GM23338 (cell line): ENCODE data around the gene RABL6. TPM values are rescaled to one million over a fixed set of nuclear protein-coding genes. Genes with fewer than 3 reads are reported as not detected.

Source experiments
- ATAC-seq: fragments of 200-7000 bp; cut with Tn5 transposase; 3 replicates; pipeline ENCODE4 v1.9.1; 2020
- DNase-seq: peaks from one replicate; pipeline ENCODE4 v3.0.0-alpha.2; 2015; ENCODE audit warnings: low spot score
- H2AFZ ChIP-seq: fragments of 200-600 bp; sonication (generic); 2 replicates; pipeline ENCODE4 v1.8.0; 2016; ENCODE audit warnings: antibody characterized with exemption, mild to moderate bottlenecking, moderate library complexity
- H3F3A ChIP-seq: fragments of 200-600 bp; sonication (generic); replicated peaks from 2 replicates; pipeline ENCODE4 v1.8.0; 2017; ENCODE audit warnings: antibody characterized with exemption, mixed run types, low read depth
- H3K27ac ChIP-seq: fragments of 200-600 bp; sonication (generic); 2 replicates; pipeline ENCODE4 v1.6.1; 2016; ENCODE audit warnings: low read depth
- H3K27me3 ChIP-seq: fragments of 200-600 bp; sonication (generic); 2 replicates; pipeline ENCODE4 v1.8.0; 2016; ENCODE audit warnings: mild to moderate bottlenecking, mixed run types, moderate library complexity; ENCODE audit not compliant: insufficient read depth
- H3K36me3 ChIP-seq: fragments of 200-600 bp; sonication (generic); 2 replicates; pipeline ENCODE4 v1.8.0; 2016; ENCODE audit warnings: mild to moderate bottlenecking; ENCODE audit not compliant: insufficient read depth
- H3K4me1 ChIP-seq: fragments of 200-600 bp; sonication (generic); 2 replicates; pipeline ENCODE4 v1.8.0; 2016; ENCODE audit warnings: mild to moderate bottlenecking, moderate library complexity; ENCODE audit not compliant: insufficient read depth
- H3K4me2 ChIP-seq: fragments of 200-600 bp; sonication (generic); 2 replicates; pipeline ENCODE4 v1.7.1; 2017; ENCODE audit warnings: mixed run types
- H3K4me3 ChIP-seq: fragments of 200-600 bp; sonication (generic); 2 replicates; pipeline ENCODE4 v1.6.1; 2016; ENCODE audit warnings: mixed run types
- H3K79me2 ChIP-seq: fragments of 200-600 bp; sonication (generic); replicated peaks from 2 replicates; pipeline ENCODE4 v1.8.0; 2017; ENCODE audit warnings: mild to moderate bottlenecking; ENCODE audit not compliant: insufficient read depth
- H3K9me2 ChIP-seq: fragments of 200-600 bp; sonication (generic); 2 replicates; pipeline ENCODE4 v1.8.0; 2017; ENCODE audit not compliant: insufficient read depth
- H4K20me1 ChIP-seq: fragments of 200-600 bp; sonication (generic); replicated peaks from 2 replicates; pipeline ENCODE4 v1.8.0; 2017; ENCODE audit warnings: mild to moderate bottlenecking; ENCODE audit not compliant: insufficient read depth
- H3K27ac Mint-ChIP-seq: 2 replicates; pipeline ENCODE4 v1.8.0; 2020; ENCODE audit warnings: inconsistent platforms, mild to moderate bottlenecking, moderate library complexity, mixed read lengths
- H3K27me3 Mint-ChIP-seq: 3 replicates; pipeline ENCODE4 v1.8.0; 2022; ENCODE audit warnings: low read depth, mild to moderate bottlenecking, moderate library complexity, mixed read lengths, inconsistent platforms; ENCODE audit not compliant: insufficient read depth, poor library complexity
- H3K36me3 Mint-ChIP-seq: 3 replicates; pipeline ENCODE4 v1.8.0; 2021; ENCODE audit warnings: low read depth, mild to moderate bottlenecking, inconsistent platforms, moderate library complexity, mixed read lengths
- H3K4me1 Mint-ChIP-seq: 3 replicates; pipeline ENCODE4 v1.8.0; 2020; ENCODE audit warnings: mild to moderate bottlenecking, inconsistent platforms, mixed read lengths
- H3K4me3 Mint-ChIP-seq: 3 replicates; pipeline ENCODE4 v1.8.0; 2021; ENCODE audit warnings: moderate library complexity, mild to moderate bottlenecking, inconsistent platforms, mixed read lengths
- H3K9me3 Mint-ChIP-seq: 3 replicates; pipeline ENCODE4 v1.8.0; 2020; ENCODE audit warnings: moderate library complexity, mild to moderate bottlenecking, inconsistent platforms, mixed read lengths
- CREB1 ChIP-seq: fragments of 250-450 bp; sonication (Bioruptor Pico); IDR thresholded peaks from 2 replicates; pipeline ENCODE4 v1.5.0; 2020; ENCODE audit warnings: low read depth, mild to moderate bottlenecking, moderate library complexity
- CTCF ChIP-seq, 2 experiments: fragments of 200-600 bp in 1 of 2; sonication (generic) in 1 of 2; conservative IDR thresholded peaks; 2 replicates each; pipeline versions ENCODE4 v1.5.1 to v1.6.1; 2016 to 2017; ENCODE audit warnings: antibody characterized with exemption in 2 of 2, low read depth in 2 of 2, mild to moderate bottlenecking in 2 of 2, moderate library complexity in 1 of 2
- ETS1 ChIP-seq: IDR thresholded peaks from 2 replicates; pipeline ENCODE4 v1.6.1; 2016; ENCODE audit warnings: antibody characterized with exemption
- EZH2 ChIP-seq: fragments of 200-600 bp; sonication (generic); IDR thresholded peaks from one replicate; pipeline ENCODE4 v1.8.0; 2017; ENCODE audit warnings: antibody characterized with exemption, mild to moderate bottlenecking, low read depth; ENCODE audit not compliant: unreplicated experiment
- EZH2phosphoT487 ChIP-seq: fragments of 200-600 bp; sonication (generic); IDR thresholded peaks from one replicate; pipeline ENCODE4 v1.8.1; 2018; ENCODE audit warnings: antibody characterized with exemption; ENCODE audit not compliant: unreplicated experiment
- JUNB ChIP-seq: IDR thresholded peaks from one replicate; pipeline ENCODE4 v1.6.1; 2016; ENCODE audit warnings: antibody characterized with exemption; ENCODE audit not compliant: unreplicated experiment
- STAT1 ChIP-seq: IDR thresholded peaks from one replicate; pipeline ENCODE4 v1.6.1; 2016; ENCODE audit warnings: antibody characterized with exemption; ENCODE audit not compliant: unreplicated experiment
- ZNF331 ChIP-seq: fragments of 250-450 bp; sonication (Bioruptor Pico); IDR thresholded peaks from 2 replicates; pipeline ENCODE4 v1.5.0; 2020; ENCODE audit warnings: low read depth, mild to moderate bottlenecking, moderate library complexity
- polyA plus RNA-seq: library from polyadenylated mRNA; unstranded; fragments of >200 nt; fragmentation: Nextera tagmentation; extraction: Ambion mirVana; gene quantifications from 2 replicates; pipeline ENCODE4 v1.2.1, GENCODE V29; 2016
- total RNA-seq: library from RNA; depleted of rRNA; stranded (reverse); fragments of >200 nt; shearing (Covaris generic); gene quantifications from 2 replicates; pipeline ENCODE4 v1.2.3, GENCODE V29; 2014
- TF ChIP-seq, protein P1 (sequence below): IDR thresholded peaks from one replicate; pipeline ENCODE4 v1.6.1; 2018; ENCODE audit warnings: antibody characterized with exemption; ENCODE audit not compliant: unreplicated experiment

RABL6 gene
- total and polyA plus RNA-seq, 2 experiments from 2014 or later, result 59.1 to 127 TPM

DNA sequence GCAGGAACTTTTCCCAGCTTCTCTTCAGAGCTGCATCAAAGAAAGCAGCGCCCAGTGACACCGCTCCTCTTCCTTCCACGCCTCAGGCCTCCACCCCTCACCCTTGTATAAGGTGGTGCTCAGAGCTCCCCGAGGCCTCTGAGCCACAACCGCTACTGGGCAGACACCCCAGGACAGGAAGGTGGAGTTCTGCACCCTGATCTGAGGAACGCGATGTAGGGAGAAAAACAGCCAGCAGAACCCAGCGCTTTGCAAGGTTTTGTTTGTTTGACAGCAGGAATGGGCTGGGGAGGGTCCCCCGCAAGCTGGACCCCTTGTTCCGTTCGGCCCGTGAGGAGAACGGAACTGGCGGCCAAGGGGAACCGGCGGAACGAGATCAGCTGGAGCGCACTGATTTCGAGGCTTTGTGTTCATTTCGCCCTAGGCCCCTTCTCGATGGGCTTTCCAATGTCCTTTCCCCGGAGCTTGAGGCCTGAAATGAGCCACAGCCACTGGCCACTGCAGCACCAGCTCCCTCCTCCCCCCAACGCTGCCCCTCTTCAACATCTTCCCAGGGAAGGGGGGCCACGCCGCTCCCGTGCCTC, 54.2 kb downstream of the RABL6 start:
- Mint-ChIP-seq H3K27me3 (peaks cover 5% of the 10 kb centered on the region), H3K4me3 (no peak overlapping the region), H3K36me3 (peaks cover 42% of the 10 kb centered on the region), H3K9me3 (peaks cover 2% of the 10 kb centered on the region; the same call in 2 of the 3 replicates), H3K27ac (no peak overlapping the region), H3K4me1 (peaks cover 5% of the 10 kb centered on the region)
- Histone ChIP-seq H4K20me1 (peaks cover 20% of the 10 kb centered on the region), H3K27ac (no peak overlapping the region), H3K4me1 (peaks cover 3% of the 10 kb centered on the region; the same call in 1 of the 2 replicates), H2AFZ (no peak overlapping the region), H3F3A (0 out of 2 replicates have a peak, but pooled peaks cover 2% of the 10 kb centered on the region), H3K27me3 (no peaks in the 10 kb centered on the region), H3K4me3 (no peak overlapping the region), H3K36me3 (peaks cover 13% of the 10 kb centered on the region), H3K9me2 (peaks cover under 1% of the 10 kb centered on the region; the same call in 1 of the 2 replicates), H3K4me2 (no peak overlapping the region), H3K79me2 (peaks cover 21% of the 10 kb centered on the region)
- no peak for DNase-seq
- no peak for ATAC-seq
- TF ChIP-seq EZH2 (no peak), CTCF (conservative IDR thresholded peaks at IDR 0.05; ENCODE audit: low read depth in 2 of 2) (no peak), EZH2phosphoT487 (no peak), STAT1 (no peak), ZNF331 (CRISPR knock-in tag) (no peak), ETS1 (no peak), JUNB (no peak), CREB1 (CRISPR knock-in tag) (no peak)
- TF ChIP-seq, protein P1, sequence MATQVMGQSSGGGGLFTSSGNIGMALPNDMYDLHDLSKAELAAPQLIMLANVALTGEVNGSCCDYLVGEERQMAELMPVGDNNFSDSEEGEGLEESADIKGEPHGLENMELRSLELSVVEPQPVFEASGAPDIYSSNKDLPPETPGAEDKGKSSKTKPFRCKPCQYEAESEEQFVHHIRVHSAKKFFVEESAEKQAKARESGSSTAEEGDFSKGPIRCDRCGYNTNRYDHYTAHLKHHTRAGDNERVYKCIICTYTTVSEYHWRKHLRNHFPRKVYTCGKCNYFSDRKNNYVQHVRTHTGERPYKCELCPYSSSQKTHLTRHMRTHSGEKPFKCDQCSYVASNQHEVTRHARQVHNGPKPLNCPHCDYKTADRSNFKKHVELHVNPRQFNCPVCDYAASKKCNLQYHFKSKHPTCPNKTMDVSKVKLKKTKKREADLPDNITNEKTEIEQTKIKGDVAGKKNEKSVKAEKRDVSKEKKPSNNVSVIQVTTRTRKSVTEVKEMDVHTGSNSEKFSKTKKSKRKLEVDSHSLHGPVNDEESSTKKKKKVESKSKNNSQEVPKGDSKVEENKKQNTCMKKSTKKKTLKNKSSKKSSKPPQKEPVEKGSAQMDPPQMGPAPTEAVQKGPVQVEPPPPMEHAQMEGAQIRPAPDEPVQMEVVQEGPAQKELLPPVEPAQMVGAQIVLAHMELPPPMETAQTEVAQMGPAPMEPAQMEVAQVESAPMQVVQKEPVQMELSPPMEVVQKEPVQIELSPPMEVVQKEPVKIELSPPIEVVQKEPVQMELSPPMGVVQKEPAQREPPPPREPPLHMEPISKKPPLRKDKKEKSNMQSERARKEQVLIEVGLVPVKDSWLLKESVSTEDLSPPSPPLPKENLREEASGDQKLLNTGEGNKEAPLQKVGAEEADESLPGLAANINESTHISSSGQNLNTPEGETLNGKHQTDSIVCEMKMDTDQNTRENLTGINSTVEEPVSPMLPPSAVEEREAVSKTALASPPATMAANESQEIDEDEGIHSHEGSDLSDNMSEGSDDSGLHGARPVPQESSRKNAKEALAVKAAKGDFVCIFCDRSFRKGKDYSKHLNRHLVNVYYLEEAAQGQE, result no peak
